Measurements from ENCODE around the gene OPRPN.

- TF ChIP-seq CTCF (conservative IDR thresholded peaks at IDR 0.05) (no peak), ZFX (IDR thresholded peaks at IDR 0.05) (no peak)
These were observed 41.6 kb upstream of the OPRPN start for GRCh38 chr4:70356185-70356584.
